Epidermal melanocyte (primary cell): ENCODE results near the gene USP7.

ENCODE experiments used
- DNase-seq: peaks from one replicate; pipeline ENCODE4 v3.0.0; 2011; ENCODE audit warnings: low spot score; ENCODE audit not compliant: insufficient read length

The USP7 gene

GRCh38 chr16:8863594-8864424, 99.9 kb downstream of the USP7 start:
- no peak for DNase-seq

- no peak for DNase-seq
These were observed 101.2 kb downstream of the USP7 start for GRCh38 chr16:8862309-8863130.

- DNase-seq: peak; percentile 4
These were observed 102.0 kb downstream of the USP7 start for GRCh38 chr16:8861563-8862308.

- peak; percentile 18 for DNase-seq
These were observed 103.5 kb downstream of the USP7 start for GRCh38 chr16:8859913-8860881.

- no peak for DNase-seq
These were observed 104.5 kb downstream of the USP7 start for GRCh38 chr16:8858994-8859912.

GRCh38 chr16:8855972-8856371, 107.7 kb downstream of the USP7 start:
- DNase-seq: no peak

- DNase-seq: no peak
These were observed 108.5 kb downstream of the USP7 start for GRCh38 chr16:8855051-8855786.

- DNase-seq: no peak
These were observed 109.3 kb downstream of the USP7 start for GRCh38 chr16:8854298-8854948.

GRCh38 chr16:8853611-8854010, 110.1 kb downstream of the USP7 start:
- DNase-seq: no peak

- DNase-seq: no peak
These were observed 110.6 kb downstream of the USP7 start for GRCh38 chr16:8853150-8853549.

GRCh38 chr16:8852534-8852933, 111.2 kb downstream of the USP7 start:
- no peak for DNase-seq

GRCh38 chr16:8851761-8852403, 111.8 kb downstream of the USP7 start:
- no peak for DNase-seq

GRCh38 chr16:8850279-8850885, 113.3 kb downstream of the USP7 start:
- DNase-seq: no peak

GRCh38 chr16:8849411-8850011, 114.2 kb downstream of the USP7 start:
- DNase-seq: no peak

- DNase-seq: no peak
These were observed 114.7 kb downstream of the USP7 start for GRCh38 chr16:8848939-8849391.

- DNase-seq: no peak
These were observed 115.3 kb downstream of the USP7 start for GRCh38 chr16:8848231-8848938.
